Measurements from ENCODE around the gene LOXHD1.

The LOXHD1 gene

GRCh38 chr18:46474487-46475389 lies 182.3 kb downstream of the LOXHD1 start:
- no peak for DNase-seq

- DNase-seq: no peak
These were observed 185.1 kb downstream of the LOXHD1 start for GRCh38 chr18:46471809-46472498.

DNA sequence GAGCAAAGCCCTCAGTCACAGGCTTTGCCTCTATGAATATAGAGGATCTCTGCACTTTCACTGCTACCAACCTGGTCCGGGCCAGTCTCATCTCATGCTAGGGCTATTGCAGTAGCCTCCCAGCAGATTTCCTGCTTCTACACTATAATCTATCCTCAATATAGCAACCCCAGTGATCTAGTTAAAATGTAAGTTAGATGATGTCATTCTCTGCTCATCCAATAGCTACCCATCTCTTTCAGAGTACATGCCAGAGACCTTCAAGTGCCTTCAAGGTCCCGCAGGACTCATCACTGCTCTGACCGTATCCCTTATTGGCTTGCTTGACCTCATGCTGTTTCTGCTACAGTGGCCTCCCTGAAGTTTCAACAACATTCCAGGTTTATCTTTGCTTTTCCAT lies 186.3 kb downstream of the LOXHD1 start:
- no peak for DNase-seq

GRCh38 chr18:46469186-46469915 lies 187.7 kb downstream of the LOXHD1 start:
- no peak for DNase-seq

GRCh38 chr18:46468426-46469180 lies 188.4 kb downstream of the LOXHD1 start:
- DNase-seq: no peak

DNA sequence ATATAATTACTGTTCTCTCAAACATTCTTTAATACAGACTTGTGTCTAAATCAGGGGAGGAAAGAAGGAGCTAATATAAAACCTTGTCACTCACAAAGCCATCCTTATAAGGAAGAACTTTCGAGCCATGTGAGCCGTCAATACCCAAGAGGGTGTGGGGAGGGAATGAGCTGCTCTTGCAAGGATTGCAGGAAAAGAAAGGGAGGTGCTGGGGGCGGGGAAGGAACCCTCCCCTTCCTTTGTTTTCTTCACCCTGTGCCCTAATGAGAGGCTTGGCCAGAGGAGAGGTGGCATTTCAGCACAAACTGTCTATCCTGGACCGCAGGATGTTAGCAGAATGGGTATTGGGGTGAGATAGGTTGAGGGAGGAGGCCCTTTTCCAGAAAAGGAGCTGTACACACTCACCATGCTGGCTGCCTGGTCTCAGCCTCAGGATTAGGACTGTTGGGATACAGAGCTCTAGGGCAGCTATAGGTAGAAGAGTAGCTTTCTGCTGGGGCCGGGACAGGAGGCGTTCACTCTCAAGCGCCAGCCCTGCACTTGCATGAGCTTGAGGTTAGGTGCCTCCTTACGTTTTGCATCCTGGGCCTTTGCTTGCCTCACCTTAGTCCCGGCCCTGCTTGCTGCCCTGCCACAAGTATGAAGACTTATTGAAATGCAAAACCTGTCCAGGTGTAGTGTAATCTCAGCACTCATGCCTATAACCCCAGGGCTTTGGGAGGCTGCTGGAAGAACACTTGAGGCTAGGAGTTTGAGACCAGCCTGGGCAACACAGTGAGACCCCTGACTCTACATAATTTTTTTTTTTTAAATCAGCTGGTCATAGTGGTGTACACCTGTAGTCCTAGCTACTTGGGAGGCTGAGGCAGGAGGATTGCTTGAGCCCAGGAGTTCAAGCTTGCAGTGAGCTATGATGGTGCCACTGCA lies 190.5 kb downstream of the LOXHD1 start:
- peak; percentile 15 for DNase-seq

- DNase-seq: no peak
These were observed 191.9 kb downstream of the LOXHD1 start for GRCh38 chr18:46464926-46465655.

GRCh38 chr18:46462523-46462922 lies 194.5 kb downstream of the LOXHD1 start:
- no peak for DNase-seq

DNA sequence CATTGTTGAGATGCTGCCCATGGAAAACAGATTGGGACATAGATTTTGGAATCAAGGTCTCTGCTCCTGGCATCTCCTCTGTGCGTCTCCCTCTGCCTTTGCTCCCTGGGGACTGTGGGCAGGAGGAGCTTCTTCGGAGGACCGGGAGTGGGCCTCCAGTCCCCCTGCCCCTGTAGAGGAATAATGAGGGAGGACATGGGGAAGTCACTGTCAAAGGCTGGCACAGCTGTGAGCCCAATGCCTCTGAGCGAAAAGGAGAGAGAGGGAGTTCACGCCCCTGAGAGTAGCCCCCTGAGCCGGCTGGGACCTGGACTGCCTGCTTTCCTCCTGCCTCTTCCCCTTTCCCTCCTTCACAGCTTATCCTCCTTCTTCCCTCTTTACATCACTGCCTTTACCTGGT lies 195.0 kb downstream of the LOXHD1 start:
- DNase-seq: no peak

DNA sequence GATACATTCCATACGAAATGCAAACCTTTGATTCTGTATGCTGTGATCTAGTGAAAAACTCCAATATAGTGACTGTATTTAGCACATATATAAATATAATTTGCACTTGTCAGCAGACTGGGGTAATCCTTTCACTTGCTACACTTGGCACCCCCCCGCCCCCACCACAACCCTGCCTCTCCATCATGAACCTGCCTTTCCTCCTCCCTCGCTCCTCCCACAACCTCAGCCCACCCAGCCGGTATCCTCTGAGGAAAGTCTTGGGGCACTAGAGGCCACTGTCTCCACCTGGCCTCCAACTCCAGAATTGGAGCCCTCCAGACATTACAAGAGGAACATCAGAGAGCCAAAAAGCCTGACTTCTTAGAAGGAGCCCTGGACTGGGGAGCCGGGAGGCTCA lies 196.3 kb downstream of the LOXHD1 start:
- no peak for DNase-seq

- DNase-seq: no peak
These were observed 197.1 kb downstream of the LOXHD1 start for GRCh38 chr18:46459789-46460455.

DNA sequence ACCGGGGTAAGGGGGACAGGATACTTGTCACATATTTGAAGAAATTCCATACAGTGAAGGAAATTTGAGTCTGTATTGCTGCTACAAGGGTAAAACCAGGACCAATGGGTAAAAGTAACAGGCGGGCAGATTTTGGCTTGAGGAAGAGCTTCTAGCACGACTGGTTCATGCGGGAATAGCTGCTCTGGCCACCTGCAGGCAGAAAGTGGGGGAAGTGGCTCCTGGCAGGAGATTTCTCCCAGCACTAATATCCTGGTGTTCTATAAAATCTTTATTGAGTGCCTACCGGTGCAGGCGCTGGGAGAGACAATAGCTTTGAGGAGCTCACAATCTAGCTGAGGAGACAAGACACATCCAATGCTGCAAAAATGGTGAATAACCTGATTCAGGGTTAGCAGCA lies 198.5 kb downstream of the LOXHD1 start:
- DNase-seq: no peak

GRCh38 chr18:46456691-46457090 lies 200.3 kb downstream of the LOXHD1 start:
- DNase-seq: no peak

DNA sequence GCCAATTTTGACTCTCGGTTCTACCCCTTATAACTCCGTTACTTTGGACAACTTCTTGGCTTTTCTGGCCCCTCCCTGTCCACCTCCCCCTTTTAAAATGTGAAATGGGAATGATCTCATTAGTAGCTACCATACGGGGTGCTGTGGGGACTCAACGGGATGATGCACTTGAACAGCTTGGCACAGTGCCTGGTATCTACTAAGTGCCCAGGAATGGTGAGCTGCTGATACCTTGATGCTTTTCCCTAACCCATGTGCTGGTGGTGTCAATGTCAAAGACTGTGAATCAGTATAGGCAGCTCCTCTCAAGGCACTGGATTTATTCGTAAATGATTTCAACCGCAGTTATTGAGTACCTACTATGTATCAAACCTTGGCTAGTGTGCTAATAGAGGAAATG lies 204.2 kb downstream of the LOXHD1 start:
- DNase-seq: peak; percentile 47

- no peak for DNase-seq
These were observed 207.5 kb downstream of the LOXHD1 start for GRCh38 chr18:46449499-46449898.

DNA sequence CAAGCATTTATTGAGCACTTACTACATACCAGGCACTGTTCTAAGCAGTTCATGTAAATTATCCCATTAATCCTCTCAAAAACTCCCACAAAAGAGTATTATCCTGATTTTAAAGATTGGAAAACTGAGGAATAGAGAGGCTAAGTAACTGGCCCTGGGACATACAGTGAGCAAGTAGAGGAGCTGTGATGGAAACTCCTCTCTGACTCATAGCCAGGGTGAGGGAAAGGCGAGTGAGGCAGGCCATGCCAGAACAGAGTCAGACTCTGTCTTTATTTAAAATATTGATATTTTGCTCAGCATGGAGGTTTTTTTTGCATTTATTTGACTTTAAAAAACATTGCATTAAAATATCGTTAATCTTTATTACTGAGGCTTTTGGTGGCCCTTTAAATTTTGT lies 208.0 kb downstream of the LOXHD1 start:
- DNase-seq: no peak

DNA sequence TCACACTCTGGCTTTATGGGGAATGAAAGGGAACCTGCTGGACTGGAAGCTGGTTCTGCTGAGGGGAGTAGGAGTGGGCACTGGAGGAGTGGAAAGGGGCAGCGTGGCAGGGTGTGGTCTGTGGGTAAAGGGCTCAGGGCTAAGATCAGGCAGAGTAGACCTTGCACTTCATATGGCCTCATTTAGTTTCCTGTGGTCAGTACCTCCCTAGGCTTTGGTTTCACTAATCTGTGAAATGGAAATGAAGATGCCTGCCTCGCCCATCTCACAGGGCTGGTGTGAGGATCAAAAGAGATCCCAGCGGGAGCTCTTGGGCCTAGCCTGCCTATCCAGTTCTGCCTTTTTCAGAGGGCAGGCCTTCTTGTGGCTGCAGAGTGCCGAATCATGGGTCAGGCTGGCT lies 208.7 kb downstream of the LOXHD1 start:
- DNase-seq: no peak

DNA sequence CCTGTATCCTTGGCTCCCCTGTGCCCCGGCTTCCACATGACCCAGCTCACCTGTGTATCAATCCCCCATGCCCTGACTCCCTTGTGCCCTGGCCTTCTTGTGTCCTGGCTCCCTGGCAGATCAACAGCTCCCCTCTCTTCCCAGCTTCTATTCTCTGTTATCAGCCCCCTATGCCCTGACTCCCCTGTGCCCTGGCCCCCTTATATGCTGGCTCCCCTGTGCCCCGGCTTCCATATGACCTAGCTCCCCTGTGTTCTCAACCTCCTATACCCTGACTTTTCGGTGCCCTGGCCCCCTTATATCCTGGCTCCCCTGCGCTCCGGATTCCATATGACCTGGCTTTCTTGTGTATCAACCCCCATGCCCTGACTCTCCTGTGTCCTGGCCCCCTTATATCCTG lies 209.2 kb downstream of the LOXHD1 start:
- no peak for DNase-seq

DNA sequence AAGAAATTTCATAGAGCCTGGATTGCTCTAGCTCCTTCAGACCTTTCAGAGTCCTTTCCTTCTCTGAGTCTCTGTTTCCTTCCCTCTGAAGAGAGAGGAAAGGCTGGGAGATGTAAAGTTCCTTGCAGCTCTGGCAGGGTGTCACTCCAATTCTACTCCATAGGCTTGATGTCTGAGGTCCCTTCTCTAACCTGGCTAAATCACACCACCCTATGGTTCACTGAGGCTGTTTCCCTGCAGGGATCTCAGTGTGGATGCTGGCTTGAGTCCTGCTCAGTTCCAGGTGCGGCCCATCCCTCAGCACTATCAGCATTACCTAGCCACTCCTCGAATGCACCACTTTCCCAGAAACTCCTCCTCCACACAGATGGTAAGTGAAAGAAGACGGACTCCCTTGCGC lies 209.7 kb downstream of the LOXHD1 start:
- no peak for DNase-seq

DNA sequence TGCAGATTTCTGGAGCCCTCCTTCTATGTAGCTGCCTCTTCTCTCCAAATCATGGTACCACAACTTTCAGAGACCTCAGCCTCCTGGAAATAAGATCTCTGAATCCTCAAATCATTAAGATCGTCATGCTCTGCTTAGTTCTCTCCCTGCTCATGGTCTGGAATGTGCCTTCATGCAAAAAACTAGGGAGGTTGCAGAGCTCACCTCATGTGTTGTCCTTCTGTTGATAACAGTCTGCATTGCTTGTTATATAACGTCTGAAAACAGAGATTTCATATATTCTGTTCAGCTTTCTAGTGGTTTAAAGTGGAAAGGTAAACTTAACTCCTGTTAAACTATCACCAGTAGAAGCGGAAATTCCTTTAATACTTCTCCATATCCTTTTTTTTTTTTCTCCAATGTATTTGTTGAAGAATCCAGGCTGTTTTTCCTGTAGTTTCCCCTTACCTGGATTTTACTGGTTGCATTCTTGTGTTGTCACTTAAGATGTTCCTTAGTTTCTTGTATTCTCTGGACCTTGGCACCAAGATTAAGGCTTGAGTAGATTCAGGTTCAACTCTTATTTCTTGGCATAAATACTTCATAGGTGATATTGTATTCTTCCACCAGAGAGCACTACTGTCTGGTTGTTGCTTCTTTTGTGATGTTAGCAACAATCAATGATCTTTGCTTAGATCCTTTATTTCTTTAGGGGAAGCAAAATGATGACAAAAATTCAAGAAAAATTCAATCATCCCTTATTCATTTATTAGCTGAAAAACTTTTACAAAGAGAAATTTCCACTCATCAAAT lies 211.3 kb downstream of the LOXHD1 start:
- DNase-seq: no peak

Data from fibroblast of skin of right biceps (primary cell).